HCT116 (cell line): ENCODE results near the gene SRGAP3. TPM values are rescaled to one million over a fixed set of nuclear protein-coding genes. Genes with fewer than 3 reads are reported as not detected.

Source experiments
- ATAC-seq: fragments of 200-7000 bp; cut with Tn5 transposase; 2 replicates; pipeline ENCODE4 v1.9.1; 2020; ENCODE audit warnings: mild to moderate bottlenecking, moderate library complexity
- BruUV-seq: library from RNA; stranded (reverse); fragments of 400-500 nt; replicated peaks from 2 replicates; lab custom pipeline; 2021; lab: Mats Ljungman, UMichigan
- CTCF ChIA-PET: fragments of 300-600 bp; sonication (Branson Sonifier 250); formaldehyde crosslinking; loops from one replicate; lab custom pipeline; 2021; ENCODE audit warnings: antibody characterized with exemption; lab: Charles Lee
- POLR2A ChIA-PET: fragments of 300-600, 350-600 bp; sonication (Branson Sonifier 250); formaldehyde crosslinking; loops from one replicate; lab custom pipeline; 2021; ENCODE audit warnings: antibody characterized with exemption; lab: Charles Lee
- RAD21 ChIA-PET, 2 experiments: fragments of 300-600 bp; sonication (Branson Sonifier 250); formaldehyde crosslinking; loops; one replicate each; lab custom pipeline; 2023; ENCODE audit warnings: low total read pairs in 2 of 2; ENCODE audit not compliant: uncharacterized antibody in 2 of 2, unreplicated experiment in 2 of 2, low non-redundant PET in 1 of 2; lab: Charles Lee
- DNase-seq: peaks from one replicate; pipeline ENCODE4 v3.0.0-alpha.2; 2010; ENCODE audit warnings: low read depth, low spot score
- H2AFZ ChIP-seq: fragments of 200-600 bp; shearing (Covaris generic), sonication (generic); 2 replicates; pipeline ENCODE4 v1.6.1; 2017; ENCODE audit warnings: low read depth, mixed run types, mixed read lengths, antibody characterized with exemption, low read length; ENCODE audit not compliant: poor library complexity, severe bottlenecking
- H3K27ac ChIP-seq: 2 replicates; pipeline ENCODE4 v1.5.1; 2012; ENCODE audit warnings: low read depth, low read length
- H3K27me3 ChIP-seq: fragments of 200-600 bp; sonication (generic); 2 replicates; pipeline ENCODE4 v1.6.1; 2016; ENCODE audit warnings: mixed run types, low read length, mixed read lengths; ENCODE audit not compliant: insufficient read depth
- H3K36me3 ChIP-seq, 2 experiments: fragments of 200-500 bp in 1 of 2; fragments of 200-600 bp in 1 of 2; sonication (Bioruptor generic) in 1 of 2; sonication (generic) in 1 of 2; 2 replicates each; pipeline versions ENCODE4 v1.5.1 to v1.6.1; 2014 to 2016; ENCODE audit warnings: low read length in 2 of 2, inconsistent platforms in 1 of 2, mixed read lengths in 1 of 2, mixed run types in 1 of 2; ENCODE audit not compliant: insufficient read depth in 2 of 2, control insufficient read depth in 1 of 2
- H3K4me1 ChIP-seq, 2 experiments: fragments of 200-600 bp in 1 of 2; sonication (generic) in 1 of 2; 2 replicates each; pipeline versions ENCODE4 v1.5.1 to v1.6.1; 2012 to 2017; ENCODE audit warnings: low read length in 2 of 2, inconsistent platforms in 1 of 2, mild to moderate bottlenecking in 1 of 2, mixed read lengths in 1 of 2, mixed run types in 1 of 2, moderate library complexity in 1 of 2; ENCODE audit not compliant: insufficient read depth in 2 of 2, control insufficient read depth in 1 of 2
- H3K4me2 ChIP-seq: fragments of 200-600 bp; sonication (generic); 2 replicates; pipeline ENCODE4 v1.6.1; 2017; ENCODE audit warnings: mixed run types, low read length, mixed read lengths
- H3K4me3 ChIP-seq, 2 experiments: fragments of 200-600 bp in 1 of 2; sonication (generic) in 1 of 2; replicated peaks in 1 of 2; 2 replicates each; pipeline ENCODE4 v1.5.1; 2011 to 2016; ENCODE audit warnings: low read length in 2 of 2, control low read depth in 1 of 2, low read depth in 1 of 2, mild to moderate bottlenecking in 1 of 2, mixed read lengths in 1 of 2, mixed run types in 1 of 2
- H3K79me2 ChIP-seq: fragments of 200-600 bp; sonication (generic); 2 replicates; pipeline ENCODE4 v1.6.1; 2017; ENCODE audit warnings: mild to moderate bottlenecking, mixed run types, low read length, moderate library complexity, mixed read lengths; ENCODE audit not compliant: insufficient read depth
- H3K9ac ChIP-seq: fragments of 200-600 bp; sonication (generic); 2 replicates; pipeline ENCODE4 v1.6.1; 2016; ENCODE audit warnings: low read length, mixed read lengths
- H3K9me2 ChIP-seq: fragments of 200-600 bp; sonication (generic), shearing (Covaris generic); 2 replicates; pipeline ENCODE4 v1.6.1; 2017; ENCODE audit warnings: mixed run types, mild to moderate bottlenecking, moderate library complexity; ENCODE audit not compliant: insufficient read depth
- H3K9me3 ChIP-seq, 2 experiments: fragments of 200-500 bp in 1 of 2; fragments of 200-600 bp in 1 of 2; sonication (Bioruptor generic) in 1 of 2; sonication (generic) in 1 of 2; 2 replicates each; pipeline ENCODE4 v1.6.1; 2014 to 2017; ENCODE audit warnings: low read length in 2 of 2, mixed read lengths in 2 of 2, inconsistent platforms in 1 of 2, low read depth in 1 of 2, mild to moderate bottlenecking in 1 of 2, mixed run types in 1 of 2, moderate library complexity in 1 of 2; ENCODE audit not compliant: control insufficient read depth in 1 of 2, insufficient read depth in 1 of 2
- H4K20me1 ChIP-seq: fragments of 200-600 bp; sonication (generic), shearing (Covaris generic); 2 replicates; pipeline ENCODE4 v1.6.1; 2017; ENCODE audit warnings: mixed run types, mild to moderate bottlenecking, moderate library complexity; ENCODE audit not compliant: insufficient read depth
- ATF3 ChIP-seq: IDR thresholded peaks from 2 replicates; pipeline ENCODE4 v1.6.1; 2012
- EZH2phosphoT487 ChIP-seq: fragments of 200-600 bp; IDR thresholded peaks from 2 replicates; pipeline ENCODE4 v1.6.1; 2018; ENCODE audit warnings: antibody characterized with exemption, borderline replicate concordance
- FOSL1 ChIP-seq: IDR thresholded peaks from 2 replicates; pipeline ENCODE4 v1.6.1; 2012; ENCODE audit warnings: low read depth
- POLR2A ChIP-seq: IDR thresholded peaks from 2 replicates; pipeline ENCODE4 v1.7.0; 2011; ENCODE audit warnings: borderline replicate concordance; ENCODE audit not compliant: insufficient read depth, insufficient read length; ENCODE audit errors: extremely low read depth
- POLR2AphosphoS5 ChIP-seq: IDR thresholded peaks from 2 replicates; pipeline ENCODE4 v1.6.1; 2011; ENCODE audit warnings: mild to moderate bottlenecking, low read depth, low read length, moderate library complexity
- RAD21 ChIP-seq: IDR thresholded peaks from 2 replicates; pipeline ENCODE4 v1.6.1; 2012; ENCODE audit warnings: low read depth, mild to moderate bottlenecking
- REST ChIP-seq: IDR thresholded peaks from 2 replicates; pipeline ENCODE4 v1.6.1; 2012; ENCODE audit warnings: low read depth
- YY1 ChIP-seq: IDR thresholded peaks from 2 replicates; pipeline ENCODE4 v1.6.1; 2011; ENCODE audit warnings: low read length, low read depth, moderate library complexity, mild to moderate bottlenecking; ENCODE audit not compliant: insufficient replicate concordance; ENCODE audit errors: extremely low read depth
- intact Hi-C: fragments of 100-400 bp; cut with micrococcal nuclease; formaldehyde crosslinking; loops from 2 replicates; pipeline ENCODE4 v1.10.0; 2022
- total RNA-seq: library from RNA; stranded (reverse); gene quantifications from one replicate; pipeline ENCODE4 v1.2.1, GENCODE V29; 2021; ENCODE audit not compliant: unreplicated experiment
- TF ChIP-seq, protein P1 (sequence below), 3 experiments: fragments of 200-600 bp in 1 of 3; sonication (generic) in 1 of 3; IDR thresholded peaks in 2 of 3; conservative IDR thresholded peaks in 1 of 3; 2 replicates each; pipeline ENCODE4 v1.5.1; 2012 to 2017; ENCODE audit warnings: low read depth in 2 of 3, low read length in 2 of 3, antibody characterized with exemption in 1 of 3, borderline replicate concordance in 1 of 3, control low read depth in 1 of 3, mild to moderate bottlenecking in 1 of 3, mixed read lengths in 1 of 3, mixed run types in 1 of 3, moderate library complexity in 1 of 3; ENCODE audit not compliant: insufficient read depth in 1 of 3

SRGAP3 gene
- total RNA-seq, 1 experiment from 2014 or later = 8.3 TPM

DNA sequence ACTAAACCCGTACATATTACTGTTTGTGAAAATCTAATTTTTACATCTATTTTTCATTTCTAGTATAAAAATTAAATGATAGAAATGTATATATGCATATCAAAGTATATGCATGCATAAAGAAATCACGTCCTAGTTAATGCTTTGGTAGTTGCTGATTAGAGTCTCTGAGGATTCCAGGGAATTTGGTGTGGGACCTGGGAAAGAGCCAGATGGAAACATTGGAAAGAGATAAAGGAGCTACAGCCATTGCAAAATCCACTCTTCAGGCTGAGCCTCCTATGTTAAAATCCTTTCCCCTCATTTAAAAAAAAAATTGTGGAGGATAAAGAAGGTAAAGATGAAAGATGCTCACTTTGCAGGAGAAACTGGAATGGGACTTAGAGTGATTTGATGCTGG, 134.1 kb downstream of the SRGAP3 start:
- Histone ChIP-seq H3K4me2 (no peak overlapping the region), H3K4me3 (no peak overlapping the region), H3K79me2 (no peaks in the 10 kb centered on the region), H2AFZ (no peak overlapping the region), H3K9me2 (no peaks in the 10 kb centered on the region), H3K9me3 (no peaks in the 10 kb centered on the region), H3K9ac (no peak overlapping the region), H4K20me1 (no peaks in the 10 kb centered on the region), H3K27me3 (no peaks in the 10 kb centered on the region), H3K4me1 (no peaks in the 10 kb centered on the region), H3K27ac (no peak overlapping the region), H3K36me3 (no peaks in the 10 kb centered on the region)
- DNase-seq (no peak), ATAC-seq (no peak)
- no TSS peak for BruUV-seq
- intact Hi-C loops = no loop called here
- RAD21 ChIA-PET = no interaction called here
- TF ChIP-seq FOSL1 (no peak), REST (no peak), ATF3 (no peak), YY1 (no peak), EZH2phosphoT487 (no peak), POLR2A (no peak), POLR2AphosphoS5 (no peak), RAD21 (no peak)
- TF ChIP-seq, protein P1, sequence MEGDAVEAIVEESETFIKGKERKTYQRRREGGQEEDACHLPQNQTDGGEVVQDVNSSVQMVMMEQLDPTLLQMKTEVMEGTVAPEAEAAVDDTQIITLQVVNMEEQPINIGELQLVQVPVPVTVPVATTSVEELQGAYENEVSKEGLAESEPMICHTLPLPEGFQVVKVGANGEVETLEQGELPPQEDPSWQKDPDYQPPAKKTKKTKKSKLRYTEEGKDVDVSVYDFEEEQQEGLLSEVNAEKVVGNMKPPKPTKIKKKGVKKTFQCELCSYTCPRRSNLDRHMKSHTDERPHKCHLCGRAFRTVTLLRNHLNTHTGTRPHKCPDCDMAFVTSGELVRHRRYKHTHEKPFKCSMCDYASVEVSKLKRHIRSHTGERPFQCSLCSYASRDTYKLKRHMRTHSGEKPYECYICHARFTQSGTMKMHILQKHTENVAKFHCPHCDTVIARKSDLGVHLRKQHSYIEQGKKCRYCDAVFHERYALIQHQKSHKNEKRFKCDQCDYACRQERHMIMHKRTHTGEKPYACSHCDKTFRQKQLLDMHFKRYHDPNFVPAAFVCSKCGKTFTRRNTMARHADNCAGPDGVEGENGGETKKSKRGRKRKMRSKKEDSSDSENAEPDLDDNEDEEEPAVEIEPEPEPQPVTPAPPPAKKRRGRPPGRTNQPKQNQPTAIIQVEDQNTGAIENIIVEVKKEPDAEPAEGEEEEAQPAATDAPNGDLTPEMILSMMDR (IDR thresholded peaks at IDR 0.05 in 2 of 3, conservative IDR thresholded peaks at IDR 0.05 in 1 of 3; ENCODE audit: borderline replicate concordance in 1 of 3, insufficient read depth in 1 of 3, low read depth in 2 of 3, low read length in 2 of 3) = no peak
- CTCF ChIA-PET = no interaction called here
- POLR2A ChIA-PET = no interaction called here
